CD1c-positive myeloid dendritic cell (primary cell): ENCODE data around the gene ELF1.
"Not testable (repeated sequence)": the region's sequence is repeated elsewhere in the genome, so short reads cannot be mapped to it uniquely, and the experiment has no call there.

Experiments
- DNase-seq: peaks from one replicate; pipeline ENCODE4 v3.0.0-alpha.2; 2016; ENCODE audit errors: extremely low spot score

ELF1 gene

DNA sequence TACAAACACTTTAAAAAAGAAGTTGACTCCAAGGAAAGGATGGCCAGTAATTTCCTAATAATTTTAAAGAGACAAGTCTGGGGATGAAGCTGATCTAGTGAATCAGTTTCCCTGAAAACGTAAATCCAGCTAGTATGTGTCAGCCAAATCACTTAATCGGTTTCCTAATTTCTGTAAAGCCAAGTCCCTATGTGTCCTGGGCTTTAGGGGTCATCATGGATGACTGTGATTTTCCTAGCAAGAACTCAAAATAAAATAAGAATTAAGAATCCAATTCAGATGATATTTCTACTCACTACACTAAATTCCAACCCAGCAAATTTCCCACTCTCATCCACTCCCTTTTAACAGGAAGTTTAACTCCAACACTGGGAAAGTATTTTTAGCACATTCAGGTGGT, 35.9 kb downstream of the ELF1 start:
- peak; percentile 43 for DNase-seq

DNA sequence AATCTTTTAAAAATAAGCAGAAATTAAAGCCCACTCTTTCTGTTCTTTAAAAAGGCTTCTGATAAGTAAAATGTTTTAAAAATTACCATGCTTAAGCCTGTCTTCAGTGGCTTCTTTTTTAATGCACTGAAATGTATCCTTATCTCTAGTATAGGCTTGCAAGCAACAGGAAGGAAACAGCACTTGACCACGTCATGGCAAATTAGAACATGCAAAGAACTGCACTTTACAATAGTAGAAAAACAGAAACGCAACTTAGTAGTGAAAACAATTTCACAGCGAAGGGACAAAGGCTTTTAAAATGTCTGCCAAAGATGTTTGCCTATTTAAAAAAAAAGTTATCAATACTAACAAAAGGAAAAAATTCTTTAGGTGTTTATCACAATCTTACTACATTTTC, 36.3 kb downstream of the ELF1 start:
- peak; percentile 86 for DNase-seq

- no peak for DNase-seq
These were observed 37.2 kb downstream of the ELF1 start for GRCh38 chr13:40981949-40982348.

- DNase-seq = peak; percentile 90
These were observed 37.8 kb downstream of the ELF1 start for GRCh38 chr13:40981361-40981760.

DNA sequence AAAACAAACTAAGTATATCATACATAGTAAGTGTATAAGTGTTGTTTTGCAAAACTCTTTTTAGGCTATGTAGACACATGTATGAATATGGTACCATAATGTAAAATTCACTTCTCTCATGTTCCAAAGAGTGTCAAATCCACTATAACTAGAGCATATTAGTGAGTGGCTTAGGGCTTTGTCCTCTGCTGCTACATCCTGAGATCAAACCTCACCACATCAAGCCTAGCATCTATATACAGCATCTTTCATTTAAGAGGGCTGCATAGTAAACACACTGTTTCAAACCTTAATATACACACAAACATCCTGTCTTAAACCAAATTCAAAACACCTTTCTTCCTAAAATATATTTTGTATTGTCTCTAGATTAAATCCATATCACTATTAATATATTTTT, 38.7 kb downstream of the ELF1 start:
- no peak for DNase-seq

DNA sequence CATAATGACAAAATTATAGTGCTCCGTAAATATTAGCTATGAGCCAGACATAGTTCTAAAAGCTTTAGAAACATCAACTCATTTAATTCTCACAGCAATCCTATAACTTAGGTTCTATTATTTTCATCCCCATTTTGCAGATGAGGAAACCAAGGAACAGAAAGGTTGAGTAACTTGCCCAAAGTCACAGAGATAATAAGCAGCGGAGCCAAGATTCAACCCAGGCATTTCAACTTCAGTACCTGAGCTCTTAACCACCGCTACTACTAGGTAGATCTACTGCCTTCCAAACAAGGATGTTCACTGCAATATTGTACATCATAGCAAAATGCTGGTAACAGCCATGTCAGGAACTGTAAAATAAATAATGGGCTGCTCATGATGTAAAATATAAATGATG, 39.9 kb downstream of the ELF1 start:
- DNase-seq = no peak

GRCh38 chr13:40978109-40978508, 41.0 kb downstream of the ELF1 start:
- not testable (repeated sequence) for DNase-seq

- no peak for DNase-seq
These were observed 43.7 kb downstream of the ELF1 start for GRCh38 chr13:40975441-40975840.

GRCh38 chr13:40974460-40975407, 44.4 kb downstream of the ELF1 start:
- DNase-seq = peak; percentile 64

GRCh38 chr13:40973409-40973808, 45.7 kb downstream of the ELF1 start:
- no peak for DNase-seq

GRCh38 chr13:40971321-40971720, 47.8 kb downstream of the ELF1 start:
- DNase-seq = no peak

DNA sequence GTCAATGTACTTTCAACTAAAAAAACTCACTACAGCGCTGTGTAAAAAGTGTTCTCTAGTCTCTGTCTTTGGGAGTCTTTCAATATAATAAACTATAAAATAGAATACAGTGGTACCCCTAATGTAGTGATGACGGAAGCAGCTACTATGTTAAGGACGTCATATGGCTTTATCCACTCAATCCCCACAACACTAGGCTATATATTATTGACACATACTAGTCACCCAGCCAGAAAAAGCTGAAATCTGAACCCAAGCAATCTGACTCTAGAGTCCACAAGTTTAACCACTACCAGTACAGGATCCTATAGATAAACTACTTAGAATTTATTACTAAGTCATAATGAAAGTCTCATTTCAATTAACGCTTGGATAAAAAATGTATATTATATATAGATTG, 48.3 kb downstream of the ELF1 start:
- DNase-seq = no peak

GRCh38 chr13:40969169-40969901, 49.8 kb downstream of the ELF1 start:
- DNase-seq = peak; percentile 74

DNA sequence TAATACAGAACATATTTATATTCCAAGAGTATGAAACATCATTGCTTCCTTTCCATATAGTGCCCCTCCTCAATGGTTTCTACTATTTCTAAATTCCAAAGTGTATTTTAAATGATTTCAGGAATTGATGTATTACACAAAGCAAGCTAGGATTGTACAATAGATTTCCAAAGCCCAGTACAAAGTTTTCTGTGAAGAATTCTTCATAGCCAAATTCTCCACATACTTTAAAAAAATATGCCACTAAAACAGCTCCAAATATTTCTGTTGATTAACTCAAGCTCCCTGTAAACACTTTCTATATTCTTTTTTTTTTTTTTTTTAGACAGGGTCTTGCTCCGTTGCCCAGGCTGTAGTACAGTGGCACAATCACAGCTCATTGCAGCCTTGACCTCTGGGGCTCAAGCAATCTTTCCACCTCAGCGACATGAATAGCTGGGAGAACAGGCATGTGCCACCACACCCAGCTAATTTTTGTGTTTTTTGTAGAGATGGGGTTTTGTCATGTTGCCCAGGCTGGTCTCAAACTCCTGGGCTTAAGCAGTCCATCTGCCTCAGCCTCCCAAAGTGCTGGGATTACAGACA, 50.6 kb downstream of the ELF1 start:
- no peak for DNase-seq

DNA sequence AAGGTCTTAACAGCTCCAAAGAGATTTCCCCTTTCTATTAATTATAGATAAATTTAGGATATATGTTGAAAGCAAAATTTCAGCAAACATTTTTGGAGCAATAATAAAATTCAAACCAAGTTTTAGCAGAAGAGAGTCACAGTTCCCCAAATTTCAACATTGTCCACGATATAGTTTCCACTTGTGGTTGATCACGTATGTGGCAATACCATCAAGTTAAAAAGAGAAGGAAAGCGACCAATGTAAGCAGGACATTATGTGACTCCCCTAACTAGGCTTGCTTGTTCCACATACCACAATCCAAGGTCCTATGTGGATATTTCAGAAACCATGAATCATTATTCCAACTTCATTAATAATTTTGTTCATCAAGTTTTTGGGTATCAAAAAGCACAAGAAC, 52.8 kb downstream of the ELF1 start:
- DNase-seq = peak; percentile 89

DNA sequence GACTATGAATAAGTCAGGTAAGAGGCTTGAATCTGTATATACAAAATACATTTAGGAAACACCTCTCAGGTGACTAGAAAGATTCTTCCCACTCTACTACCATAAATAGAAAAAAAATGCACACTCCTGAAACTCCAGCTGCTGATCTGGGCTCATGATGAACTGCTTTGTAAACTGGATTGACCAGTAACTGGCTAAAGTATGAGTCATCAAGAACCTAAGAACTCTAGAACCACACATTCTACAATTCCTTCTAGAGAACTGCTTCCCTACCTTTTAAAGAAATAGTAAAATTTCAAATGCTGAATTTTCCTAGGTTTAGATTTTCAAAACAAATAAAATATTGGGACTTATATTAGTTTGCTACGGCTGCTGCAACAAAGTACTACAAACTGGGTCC, 55.2 kb downstream of the ELF1 start:
- no peak for DNase-seq

GRCh38 chr13:40961826-40962225, 57.3 kb downstream of the ELF1 start:
- no peak for DNase-seq

DNA sequence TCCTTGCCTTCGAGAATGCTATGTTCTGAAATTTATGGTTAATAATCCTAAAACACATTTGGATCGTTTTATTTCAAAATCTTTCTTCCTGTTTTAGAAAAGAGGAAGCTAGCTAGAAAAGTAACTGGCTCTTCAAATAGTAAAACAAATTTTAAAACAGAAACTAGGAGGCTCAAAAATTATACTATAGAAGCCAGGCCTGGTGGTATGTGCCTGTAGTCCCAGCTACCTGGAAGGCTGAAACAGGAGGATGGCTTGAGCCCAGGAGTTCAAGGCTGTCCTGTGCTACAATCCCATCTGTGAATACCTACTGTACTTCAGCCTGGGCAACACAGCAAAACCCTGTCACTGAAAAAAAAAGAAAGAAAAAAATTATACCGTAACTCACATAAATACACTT, 57.9 kb downstream of the ELF1 start:
- peak; percentile 76 for DNase-seq

DNA sequence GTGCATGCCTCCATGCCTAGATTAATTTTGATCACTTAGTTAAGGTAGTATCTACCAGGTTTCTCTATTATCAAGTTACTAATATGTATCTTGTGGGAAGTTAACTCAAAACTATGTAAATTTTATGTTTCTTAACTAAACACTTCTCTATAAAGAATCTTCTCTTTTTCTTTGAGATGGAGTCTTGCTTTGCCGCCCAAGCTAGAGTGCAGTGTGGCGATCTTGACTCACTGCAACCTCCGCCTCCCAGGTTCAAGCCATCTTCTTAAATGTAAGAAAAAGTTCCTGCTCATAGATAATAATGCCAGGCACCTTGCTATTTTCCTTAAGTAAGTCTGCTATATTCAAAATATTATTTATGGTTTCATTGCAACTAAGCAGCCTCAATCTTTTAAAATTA, 58.4 kb downstream of the ELF1 start:
- peak; percentile 59 for DNase-seq

- no peak for DNase-seq
These were observed 60.5 kb downstream of the ELF1 start for GRCh38 chr13:40958655-40959054.

DNA sequence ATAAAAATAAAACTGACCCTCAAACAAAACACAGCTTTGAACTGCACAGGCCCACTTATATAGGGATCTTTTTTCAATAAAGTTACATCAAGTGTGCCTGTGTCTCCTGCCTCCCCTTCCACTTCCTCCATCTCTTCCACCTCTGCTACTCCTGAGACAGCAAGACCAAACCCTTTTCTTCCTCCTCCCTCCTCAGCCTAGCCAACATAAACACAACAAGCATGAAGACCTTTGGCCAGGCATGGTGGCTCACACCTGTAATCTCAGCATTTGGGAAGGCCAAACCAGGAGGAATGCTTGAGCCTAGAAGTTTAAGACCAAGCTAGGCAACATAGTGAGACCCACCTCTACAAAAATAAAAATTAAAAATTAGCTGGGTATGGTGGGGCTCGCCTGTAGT, 72.6 kb downstream of the ELF1 start:
- DNase-seq = no peak

DNA sequence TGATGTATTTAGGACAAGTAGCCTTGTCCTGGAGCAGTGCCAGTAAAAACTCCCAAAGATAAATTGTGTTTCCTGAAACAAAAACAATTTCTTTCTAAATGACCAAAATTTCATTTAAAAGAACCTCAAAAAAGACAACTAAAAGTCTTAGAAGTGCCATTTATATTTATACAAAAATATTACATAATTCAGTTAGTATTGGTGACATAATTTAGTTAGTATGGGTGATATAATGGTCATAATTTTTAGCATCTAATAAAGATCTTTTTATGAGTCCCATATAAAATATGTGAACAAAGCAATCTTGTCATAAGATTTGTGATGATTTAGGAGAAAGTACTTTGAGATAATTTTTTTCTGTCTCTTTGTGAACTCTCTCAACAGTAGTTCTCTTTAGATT, 76.0 kb downstream of the ELF1 start:
- DNase-seq = no peak

- no peak for DNase-seq
These were observed 77.5 kb downstream of the ELF1 start for GRCh38 chr13:40941581-40941980.
